COLO829 (cell line): ENCODE data around the gene TM2D3.
"Not testable (repeated sequence)": the region's sequence is repeated elsewhere in the genome, so short reads cannot be mapped to it uniquely, and the experiment has no call there.

Source experiments
- DNase-seq: peaks from one replicate; pipeline ENCODE4 v3.0.0; 2012; ENCODE audit warnings: low spot score

TM2D3 gene

GRCh38 chr15:101657171-101657570 lies 5.0 kb upstream of the TM2D3 start:
- DNase-seq, result no peak

- not testable (repeated sequence) for DNase-seq
Observed at GRCh38 chr15:101654624-101655337, 2.6 kb upstream of the TM2D3 start.

GRCh38 chr15:101654171-101654570 lies 2.0 kb upstream of the TM2D3 start:
- DNase-seq, result no peak

GRCh38 chr15:101652786-101653430 lies 727 bp upstream of the TM2D3 start:
- DNase-seq, result peak; percentile 35

DNA sequence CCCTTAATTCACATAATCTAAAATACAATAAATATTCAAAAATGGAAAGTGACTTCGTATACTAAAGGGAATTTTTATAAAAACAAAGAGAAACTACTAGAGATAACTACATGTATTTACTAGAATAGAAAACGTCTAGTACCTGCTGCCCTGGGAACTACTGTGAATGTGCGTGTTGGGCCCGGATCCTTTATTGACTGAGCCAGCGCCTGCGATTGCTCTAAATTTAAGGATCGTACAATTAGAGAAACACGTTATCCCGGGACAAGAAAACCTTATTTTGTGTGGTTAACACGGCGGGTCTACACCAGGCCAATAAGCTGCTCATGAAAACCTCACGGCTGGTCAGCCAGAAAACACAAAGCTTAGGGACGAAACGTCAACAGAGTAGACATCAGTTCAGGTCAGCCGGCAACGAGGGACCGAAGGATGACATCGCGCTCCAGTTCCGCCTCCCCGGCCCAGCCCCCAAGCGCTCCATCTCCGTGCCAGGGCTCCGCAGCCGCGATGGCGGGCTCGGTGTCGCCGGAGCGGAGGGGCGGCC lies 555 bp downstream of the TM2D3 start:
- DNase-seq, result peak; percentile 53

DNA sequence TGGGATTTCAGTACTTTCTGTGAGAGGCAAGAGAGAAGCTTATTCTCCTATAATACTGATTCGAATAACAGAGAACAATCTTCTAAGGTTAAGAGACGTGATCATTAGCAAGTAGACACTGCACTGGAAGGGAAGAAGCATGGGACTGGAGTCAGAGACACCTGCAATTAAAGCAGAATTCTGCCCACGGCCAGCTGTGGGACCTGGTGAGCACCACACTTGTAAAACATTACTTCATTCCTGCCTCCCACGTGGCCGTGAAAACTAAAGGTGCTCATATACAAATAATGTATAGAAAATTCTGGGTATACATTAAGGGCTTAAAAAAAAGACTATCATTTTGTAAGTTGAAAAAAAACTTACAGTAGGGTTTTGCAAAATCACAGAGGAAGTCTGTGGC lies 2.0 kb downstream of the TM2D3 start:
- DNase-seq, result no peak

DNA sequence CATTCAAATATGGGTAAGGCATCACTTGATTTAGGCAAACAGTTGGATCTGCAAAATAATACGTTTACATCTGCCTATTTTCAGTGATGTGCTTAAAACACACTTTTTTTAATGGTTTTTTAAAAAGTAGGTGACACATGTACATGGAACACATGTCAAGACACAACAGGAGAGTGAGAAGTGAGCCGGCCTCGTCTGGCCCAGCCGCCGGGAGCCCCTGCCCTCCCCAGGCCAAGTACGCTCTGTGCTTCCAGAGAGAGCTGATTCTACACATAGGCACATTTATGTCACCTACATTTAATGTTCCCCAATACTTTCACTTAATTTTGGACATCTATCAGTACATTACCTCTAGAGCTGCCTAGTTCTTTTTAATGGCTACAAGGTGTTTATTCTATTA lies 3.8 kb downstream of the TM2D3 start:
- no peak for DNase-seq

GRCh38 chr15:101647251-101647650 lies 4.9 kb downstream of the TM2D3 start:
- no peak for DNase-seq

GRCh38 chr15:101646672-101647071 lies 5.5 kb downstream of the TM2D3 start:
- DNase-seq, result no peak

GRCh38 chr15:101642361-101642760 lies 9.8 kb downstream of the TM2D3 start:
- no peak for DNase-seq

- DNase-seq, result peak; percentile 25
Observed at GRCh38 chr15:101641894-101642293, 10.3 kb downstream of the TM2D3 start.

DNA sequence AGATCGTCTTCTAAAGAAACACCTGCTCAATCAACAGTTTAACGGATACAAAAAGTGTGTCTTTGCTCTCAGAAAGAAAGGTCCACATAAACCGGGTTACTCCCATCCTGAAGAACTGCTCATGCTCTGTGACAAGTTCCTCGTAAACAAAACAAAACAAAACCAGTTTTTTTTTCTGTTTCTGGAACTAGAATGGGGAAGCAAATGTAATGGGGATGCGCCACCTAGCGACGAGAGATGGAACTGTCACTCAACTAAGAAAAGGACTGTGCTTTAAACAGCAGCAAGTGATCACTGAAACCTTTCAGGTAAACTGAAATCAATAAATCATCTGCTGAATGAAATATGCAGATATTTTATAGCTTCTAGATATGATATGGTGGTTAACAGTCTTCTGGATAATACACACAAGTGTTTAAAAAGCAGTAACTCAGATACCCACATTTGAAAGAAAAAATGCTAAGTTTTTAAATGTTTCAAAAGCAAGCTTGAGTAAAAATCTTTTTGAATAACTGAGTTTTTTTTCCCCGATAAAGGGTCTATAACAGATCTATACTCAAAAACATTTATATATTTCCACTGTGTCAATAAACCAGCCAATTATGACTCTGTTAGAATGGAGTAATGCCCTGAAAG lies 10.9 kb downstream of the TM2D3 start:
- peak; percentile 71 for DNase-seq

GRCh38 chr15:101639667-101640066 lies 12.5 kb downstream of the TM2D3 start:
- no peak for DNase-seq

DNA sequence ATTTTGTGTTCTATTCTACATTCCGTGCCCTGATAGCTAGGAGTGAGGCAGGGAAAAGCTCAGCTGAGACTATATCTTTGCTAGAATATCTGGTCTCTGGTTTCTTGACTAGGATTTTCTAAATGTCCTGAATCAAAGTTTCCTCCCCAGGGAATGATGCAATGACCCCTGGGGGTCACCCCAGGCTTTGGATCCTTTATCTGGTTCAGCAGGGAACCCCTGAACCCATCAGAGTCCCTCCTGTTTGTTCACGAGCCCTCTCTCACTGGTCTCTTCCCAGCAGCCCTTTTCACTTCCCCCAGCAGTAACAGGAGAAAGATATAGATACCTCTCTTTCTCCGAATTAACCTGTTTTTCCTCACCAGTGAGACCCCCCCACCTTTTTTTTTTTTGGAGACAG lies 14.3 kb downstream of the TM2D3 start:
- DNase-seq, result no peak

GRCh38 chr15:101637516-101637915 lies 14.7 kb downstream of the TM2D3 start:
- no peak for DNase-seq

- no peak for DNase-seq
Observed at GRCh38 chr15:101637038-101637437, 15.1 kb downstream of the TM2D3 start.

- DNase-seq, result no peak
Observed at GRCh38 chr15:101635944-101636727, 16.0 kb downstream of the TM2D3 start.

DNA sequence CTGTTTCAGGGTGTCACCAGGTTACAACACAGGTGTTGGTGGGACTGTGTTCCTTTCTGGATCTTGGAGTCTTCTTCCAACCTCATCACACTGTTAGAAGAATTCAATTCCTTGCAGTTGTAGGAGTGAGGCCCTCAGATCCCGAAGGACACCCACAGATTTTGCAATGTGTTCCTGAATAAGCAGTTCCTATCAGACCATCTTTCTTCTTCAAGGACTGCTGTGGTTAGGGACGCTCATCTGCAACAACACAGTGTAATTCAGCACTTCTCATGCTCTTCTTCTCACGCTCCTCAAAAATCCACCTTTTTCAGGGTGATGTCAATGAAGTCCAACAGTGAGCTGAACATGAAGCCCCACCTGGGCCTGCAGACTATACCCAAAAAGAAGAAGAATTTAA lies 18.8 kb downstream of the TM2D3 start:
- no peak for DNase-seq

GRCh38 chr15:101626729-101627128 lies 25.5 kb downstream of the TM2D3 start:
- not testable (repeated sequence) for DNase-seq

- DNase-seq, result no peak
Observed at GRCh38 chr15:101625980-101626379, 26.2 kb downstream of the TM2D3 start.

GRCh38 chr15:101625184-101625583 lies 27.0 kb downstream of the TM2D3 start:
- DNase-seq, result no peak
